Measurements from ENCODE around the gene FAU.
"Not testable (repeated sequence)": the region's sequence is repeated elsewhere in the genome, so short reads cannot be mapped to it uniquely, and the experiment has no call there.

Gene FAU

GRCh38 chr11:65118891-65119669 is 2.9 kb downstream of the FAU start:
- not testable (repeated sequence) for H3K14ac ChIP-seq (ENCODE audit: low read length in 2 of 2); H2BK12ac ChIP-seq (ENCODE audit: low read length in 2 of 2); H4K8ac ChIP-seq (ENCODE audit: low read length); H3K4me3 ChIP-seq (ENCODE audit: insufficient read depth in 1 of 2, low read depth in 1 of 2, low read length in 2 of 2); H3K4me2 ChIP-seq (ENCODE audit: low read length, poor library complexity, severe bottlenecking); H2BK15ac ChIP-seq (ENCODE audit: low read depth, poor library complexity, severe bottlenecking); H3K9me3 ChIP-seq (ENCODE audit: control insufficient read depth, low read length); H2BK5ac ChIP-seq (ENCODE audit: low read depth, low read length, poor library complexity, severe bottlenecking); H2BK120ac ChIP-seq (ENCODE audit: low read depth, low read length); DNase-seq; H2AK5ac ChIP-seq (ENCODE audit: low read length, severe bottlenecking); H2AFZ ChIP-seq (ENCODE audit: low read depth, low read length); H3K23ac ChIP-seq (ENCODE audit: low read length in 2 of 2); H3K18ac ChIP-seq (ENCODE audit: low read depth in 1 of 2, low read length in 2 of 2); H3K4ac ChIP-seq (ENCODE audit: low read depth in 1 of 2, low read length in 2 of 2); H3K27me3 ChIP-seq (ENCODE audit: control insufficient read depth in 1 of 2, insufficient read depth in 1 of 2, low read length in 2 of 2); H3K27ac ChIP-seq (ENCODE audit: low read length, poor library complexity, severe bottlenecking); H4K91ac ChIP-seq (ENCODE audit: low read length)
- peaks cover 20% of the 10 kb centered on the region for H3K79me1 ChIP-seq (replicated peaks; ENCODE audit: low read length, poor library complexity, severe bottlenecking)
- 95% methylated on average over 18 of the region's 18 CpGs for WGBS
- H3K36me3 ChIP-seq (ENCODE audit: control insufficient read depth in 1 of 2, insufficient read depth in 2 of 2, low read depth in 1 of 2, low read length in 2 of 2): peaks cover 51 to 53% of the 10 kb centered on the region in 2 experiments
- H3K9ac ChIP-seq (ENCODE audit: low read length): peak overlapping the region; percentile 98
- peaks cover 27% of the 10 kb centered on the region for H3K4me1 ChIP-seq (ENCODE audit: control insufficient read depth, insufficient read depth, low read depth, low read length)

- no peak overlapping the region for H2BK5ac ChIP-seq (ENCODE audit: low read depth, low read length, poor library complexity, severe bottlenecking)
- peaks cover 50 to 53% of the 10 kb centered on the region in 2 experiments for H3K36me3 ChIP-seq (ENCODE audit: control insufficient read depth in 1 of 2, insufficient read depth in 2 of 2, low read depth in 1 of 2, low read length in 2 of 2)
- no peak overlapping the region for H3K18ac ChIP-seq (ENCODE audit: low read depth in 1 of 2, low read length in 2 of 2)
These were observed 3.7 kb downstream of the FAU start for GRCh38 chr11:65118097-65118837.

GRCh38 chr11:65117206-65118096 is 4.5 kb downstream of the FAU start, which contains the start of gene ZNHIT2:
TSS of gene ZNHIT2 (minus strand) at chr11:65117701. CDS start at chr11:65117653, 48 bp downstream.
- Histone ChIP-seq H3K18ac (ENCODE audit: low read depth in 1 of 2, low read length in 2 of 2) (peak within 1 kb of the TSS; percentile 41 to 94), H3K4me3 (ENCODE audit: insufficient read depth in 1 of 2, low read depth in 1 of 2, low read length in 2 of 2) (peak within 1 kb of the TSS; percentile 86 to 96), H3K4ac (ENCODE audit: low read depth in 1 of 2, low read length in 2 of 2) (peak within 1 kb of the TSS; percentile 81 to 83), H3K27ac (ENCODE audit: low read length, poor library complexity, severe bottlenecking) (peak within 1 kb of the TSS; percentile 80), H4K8ac (ENCODE audit: low read length) (peak within 1 kb of the TSS; percentile 89), H3K9me3 (ENCODE audit: control insufficient read depth, low read length) (no peaks in the 10 kb centered on the region), H2BK120ac (ENCODE audit: low read depth, low read length) (no peak within 1 kb of the TSS), H3K36me3 (ENCODE audit: control insufficient read depth in 1 of 2, insufficient read depth in 2 of 2, low read depth in 1 of 2, low read length in 2 of 2) (peaks cover 50 to 53% of the 10 kb centered on the region in 2 experiments), H2AK5ac (ENCODE audit: low read length, severe bottlenecking) (no peak within 1 kb of the TSS), H3K79me1 (replicated peaks; ENCODE audit: low read length, poor library complexity, severe bottlenecking) (peaks cover 20% of the 10 kb centered on the region), H2AFZ (ENCODE audit: low read depth, low read length) (peak within 1 kb of the TSS; percentile 79), H2BK15ac (ENCODE audit: low read depth, poor library complexity, severe bottlenecking) (no peak within 1 kb of the TSS), H3K9ac (ENCODE audit: low read length) (peak within 1 kb of the TSS; percentile 98), H2BK12ac (ENCODE audit: low read length in 2 of 2) (no peak within 1 kb of the TSS), H4K91ac (ENCODE audit: low read length) (peak within 1 kb of the TSS; percentile 83), H3K4me1 (ENCODE audit: control insufficient read depth, insufficient read depth, low read depth, low read length) (peaks cover 35% of the 10 kb centered on the region), H2BK5ac (ENCODE audit: low read depth, low read length, poor library complexity, severe bottlenecking) (peak within 1 kb of the TSS; percentile 50), H3K23ac (ENCODE audit: low read length in 2 of 2) (no peak within 1 kb of the TSS), H3K27me3 (ENCODE audit: control insufficient read depth in 1 of 2, insufficient read depth in 1 of 2, low read length in 2 of 2) (no peaks in the 10 kb centered on the region), H3K4me2 (ENCODE audit: low read length, poor library complexity, severe bottlenecking) (peak within 1 kb of the TSS; percentile 79), H3K14ac (ENCODE audit: low read length in 2 of 2) (peak within 1 kb of the TSS in 1 of 2 experiments; percentile 92)
- DNase-seq: peak; percentile 98
- under 1% methylated on average over 89 of the region's 89 CpGs for WGBS

More at GRCh38 chr11:65118097-65118837, 3.7 kb downstream of the FAU start:
- WGBS: 90% methylated on average over 18 of the region's 18 CpGs
- Histone ChIP-seq H3K9ac (ENCODE audit: low read length) (peak overlapping the region; percentile 98), H2BK15ac (ENCODE audit: low read depth, poor library complexity, severe bottlenecking) (no peak overlapping the region), H4K91ac (ENCODE audit: low read length) (no peak overlapping the region), H3K4me3 (ENCODE audit: insufficient read depth in 1 of 2, low read depth in 1 of 2, low read length in 2 of 2) (no peak overlapping the region), H2BK120ac (ENCODE audit: low read depth, low read length) (no peak overlapping the region), H2AFZ (ENCODE audit: low read depth, low read length) (no peak overlapping the region), H3K4me2 (ENCODE audit: low read length, poor library complexity, severe bottlenecking) (no peak overlapping the region), H4K8ac (ENCODE audit: low read length) (no peak overlapping the region), H3K79me1 (replicated peaks; ENCODE audit: low read length, poor library complexity, severe bottlenecking) (peaks cover 20% of the 10 kb centered on the region), H3K23ac (ENCODE audit: low read length in 2 of 2) (no peak overlapping the region), H2BK12ac (ENCODE audit: low read length in 2 of 2) (no peak overlapping the region), H3K27ac (ENCODE audit: low read length, poor library complexity, severe bottlenecking) (no peak overlapping the region), H2AK5ac (ENCODE audit: low read length, severe bottlenecking) (no peak overlapping the region), H3K4me1 (ENCODE audit: control insufficient read depth, insufficient read depth, low read depth, low read length) (peaks cover 31% of the 10 kb centered on the region), H3K4ac (ENCODE audit: low read depth in 1 of 2, low read length in 2 of 2) (no peak overlapping the region), H3K27me3 (ENCODE audit: control insufficient read depth in 1 of 2, insufficient read depth in 1 of 2, low read length in 2 of 2) (no peaks in the 10 kb centered on the region), H3K9me3 (ENCODE audit: control insufficient read depth, low read length) (no peaks in the 10 kb centered on the region), H3K14ac (ENCODE audit: low read length in 2 of 2) (no peak overlapping the region)
- DNase-seq: no peak
